ENCODE measurements around the gene IGSF21.

The IGSF21 gene

DNA sequence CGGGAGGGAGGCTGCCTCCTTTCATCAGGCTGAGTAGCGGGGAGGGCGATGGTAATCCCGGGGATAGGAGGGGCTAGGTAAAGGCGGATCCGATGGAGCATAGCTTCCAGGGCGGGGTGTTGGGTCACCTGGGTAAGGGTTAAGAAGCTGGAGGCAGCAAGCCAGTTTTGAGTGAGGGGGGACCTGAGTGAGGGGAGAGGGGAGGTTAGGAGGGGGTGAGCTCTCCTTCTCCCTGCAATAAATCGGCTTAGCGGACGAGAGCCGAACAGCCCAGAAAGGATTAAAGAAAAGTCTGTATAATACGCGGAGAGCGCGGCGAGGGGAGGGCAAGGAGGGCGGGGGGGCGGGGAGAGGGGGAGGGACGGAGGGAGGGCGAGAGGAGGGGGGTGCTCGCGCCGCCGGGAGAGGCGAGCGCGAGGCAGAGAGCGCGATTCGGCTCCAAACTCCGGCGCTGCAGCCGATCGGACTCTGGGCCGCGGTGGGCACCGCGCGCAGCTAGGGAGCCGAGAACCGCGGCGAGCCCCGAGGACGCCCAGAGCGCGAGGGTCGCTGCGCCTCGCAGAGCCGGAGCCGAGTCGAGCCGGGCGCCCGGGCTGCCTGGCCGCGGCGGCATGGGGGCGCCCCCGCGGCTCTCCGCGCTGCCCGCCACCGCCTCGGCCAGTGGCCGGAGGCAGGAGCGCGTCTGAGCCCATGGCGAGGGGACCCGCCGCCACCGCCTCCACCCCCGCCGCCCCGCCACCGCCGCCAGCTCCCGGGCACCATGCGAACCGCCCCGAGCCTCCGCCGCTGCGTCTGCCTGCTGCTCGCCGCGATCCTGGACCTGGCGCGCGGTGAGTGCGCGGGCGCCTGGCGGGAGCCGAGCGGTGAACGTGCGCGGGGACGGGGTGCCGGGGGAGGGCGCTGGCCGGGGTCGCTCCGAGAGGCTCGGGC lies at the start of gene IGSF21:
IGSF21 (plus strand) TSS at position 430 of the 930 bp plus-strand sequence; CDS start at position 761, 331 bp downstream.
- DNase-seq: no peak

DNA sequence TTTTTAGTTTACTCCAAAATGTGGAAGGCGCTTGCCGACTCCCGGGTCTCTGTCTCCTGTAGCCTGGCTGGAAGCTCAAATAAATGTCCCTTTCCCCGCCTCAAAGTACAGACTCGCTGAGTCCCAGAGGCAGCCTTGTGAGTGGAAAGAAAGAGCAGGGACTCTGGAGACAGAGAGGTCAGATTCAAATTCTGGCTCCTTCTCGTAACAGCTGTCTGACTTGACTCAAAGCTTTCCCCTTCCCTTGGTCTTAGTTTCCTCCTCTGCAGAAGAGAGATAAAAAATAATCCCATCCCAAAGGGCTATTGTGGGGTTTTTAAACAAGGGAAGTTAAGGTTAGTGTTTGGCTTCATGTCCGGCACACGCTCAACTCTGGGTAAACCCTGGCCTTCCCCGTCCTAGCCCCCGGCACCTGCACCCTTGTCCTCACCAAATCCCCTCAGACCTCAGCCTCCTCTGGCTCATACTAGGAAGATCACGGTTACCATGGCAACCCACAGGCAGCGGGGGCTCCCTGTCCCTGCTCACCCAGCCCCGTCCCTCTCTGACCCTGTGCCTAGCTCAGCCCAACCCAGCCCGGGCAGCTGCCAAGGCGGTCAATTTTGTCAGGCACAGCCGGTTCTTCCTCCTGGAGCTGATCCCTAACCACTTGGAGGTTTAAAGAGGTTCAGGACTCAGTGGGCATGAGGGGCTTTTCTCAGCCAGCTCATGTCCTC lies 49.2 kb upstream of the IGSF21 start:
- DNase-seq: no peak

GRCh38 chr1:18058981-18059605 lies 48.5 kb upstream of the IGSF21 start:
- DNase-seq: no peak

DNA sequence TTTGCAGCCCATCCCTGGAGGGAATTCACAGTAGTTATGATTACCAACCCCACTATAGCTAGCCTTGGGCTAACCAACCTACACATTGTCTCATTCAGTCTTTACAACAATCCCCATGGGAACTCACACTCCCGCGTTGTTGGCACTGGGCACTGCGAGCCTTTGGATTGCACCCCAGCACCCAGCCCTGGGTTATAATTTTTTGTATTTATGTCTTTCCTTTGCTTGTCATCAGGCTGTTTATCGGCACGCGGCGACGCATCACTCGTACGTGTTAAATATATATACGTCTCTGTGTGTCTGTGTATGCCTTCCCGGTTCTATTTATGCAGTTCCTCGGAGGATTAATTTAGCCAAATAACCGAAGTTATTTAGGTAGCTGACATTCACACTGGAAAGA lies 47.2 kb upstream of the IGSF21 start:
- DNase-seq: no peak

DNA sequence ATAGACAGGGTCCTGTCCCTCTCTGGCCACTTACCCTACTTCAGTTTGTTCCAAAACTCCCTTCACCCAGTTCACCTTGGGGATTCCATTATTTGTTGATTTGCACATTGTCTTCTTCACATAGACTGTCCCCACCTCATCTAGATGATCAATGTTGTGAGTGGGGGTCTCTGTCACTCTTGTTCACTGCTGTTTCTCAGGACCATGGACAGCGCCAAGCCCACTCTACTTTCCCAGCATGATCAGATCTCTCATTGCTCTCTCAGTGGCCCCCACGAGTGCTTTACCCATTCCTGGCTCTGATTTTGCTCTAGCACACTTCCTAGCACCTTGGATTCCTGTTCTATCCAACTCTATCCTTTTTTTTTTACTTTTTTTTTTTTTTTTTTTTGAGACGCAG lies 45.4 kb upstream of the IGSF21 start:
- DNase-seq: no peak

GRCh38 chr1:18064534-18064933 lies 43.1 kb upstream of the IGSF21 start:
- DNase-seq: no peak

GRCh38 chr1:18066576-18066975 lies 41.0 kb upstream of the IGSF21 start:
- DNase-seq: no peak

GRCh38 chr1:18069903-18070302 lies 37.7 kb upstream of the IGSF21 start:
- no peak for DNase-seq

GRCh38 chr1:18072066-18072465 lies 35.5 kb upstream of the IGSF21 start:
- no peak for DNase-seq

DNA sequence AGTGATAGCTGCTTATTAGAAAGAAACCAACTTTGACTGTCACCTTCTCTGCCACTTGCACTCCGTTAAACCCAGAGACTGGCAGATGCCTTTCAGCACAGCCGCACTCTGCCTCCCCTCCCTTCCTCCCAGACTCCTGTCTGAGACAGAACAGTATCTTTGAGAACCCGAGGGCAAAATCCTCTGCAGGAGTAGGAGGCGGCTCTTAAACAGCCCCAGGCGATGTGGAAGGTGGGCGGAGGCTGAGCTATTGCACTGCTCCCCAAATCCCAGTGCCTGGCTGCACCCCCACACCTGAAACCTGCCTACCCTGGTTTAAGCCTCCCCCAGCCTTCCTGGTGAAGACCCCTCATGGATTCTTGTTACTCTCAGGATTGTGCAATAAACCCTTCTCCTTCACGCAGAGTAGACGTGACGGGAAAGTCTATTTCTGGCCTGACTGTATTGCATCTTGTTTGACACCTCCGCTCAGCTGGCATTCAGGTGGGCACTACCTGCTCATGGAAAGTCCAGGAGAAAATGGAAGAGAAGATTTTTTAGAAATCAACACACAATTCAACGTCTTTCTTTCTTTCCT lies 34.4 kb upstream of the IGSF21 start:
- DNase-seq: no peak

GRCh38 chr1:18077657-18078215 lies 29.9 kb upstream of the IGSF21 start:
- no peak for DNase-seq

DNA sequence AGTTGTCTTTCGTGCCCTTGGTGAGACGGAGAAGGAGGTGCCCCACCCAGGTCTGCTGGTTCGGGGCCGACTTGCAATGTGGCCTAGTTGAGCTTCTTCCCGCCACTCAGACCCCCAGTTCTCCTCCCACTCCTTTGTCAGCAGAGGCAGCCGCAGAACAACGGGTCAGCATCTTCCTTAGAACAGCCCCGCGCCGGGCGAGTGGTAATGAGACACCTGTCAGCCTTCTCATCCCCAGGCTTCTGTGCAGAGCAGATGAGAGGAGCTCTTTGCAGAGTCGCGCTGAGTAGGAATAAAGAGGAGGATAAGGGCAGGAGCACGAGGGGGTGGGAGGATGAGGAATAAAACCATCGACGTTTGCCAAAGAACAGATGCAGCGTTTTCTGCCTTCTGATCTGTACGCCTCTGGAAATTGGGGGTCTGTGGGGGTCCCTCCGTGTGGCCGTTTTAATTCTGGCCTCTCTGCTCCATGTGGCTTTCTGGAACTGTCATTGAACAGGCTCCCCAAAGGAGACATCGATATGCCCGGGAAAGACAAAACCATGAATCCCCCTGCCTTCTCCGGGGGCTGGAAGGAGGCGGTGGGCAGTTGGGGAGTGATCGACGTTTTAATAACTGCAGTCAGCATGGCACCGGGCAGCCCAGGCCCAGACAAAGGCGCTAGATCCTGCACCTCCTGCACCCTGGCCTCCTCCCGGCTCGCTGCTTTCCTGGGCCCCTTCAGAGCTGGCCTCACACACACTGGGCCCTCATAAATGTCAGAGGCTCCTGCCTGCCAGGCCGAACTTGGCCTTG lies 27.5 kb upstream of the IGSF21 start:
- DNase-seq: no peak

DNA sequence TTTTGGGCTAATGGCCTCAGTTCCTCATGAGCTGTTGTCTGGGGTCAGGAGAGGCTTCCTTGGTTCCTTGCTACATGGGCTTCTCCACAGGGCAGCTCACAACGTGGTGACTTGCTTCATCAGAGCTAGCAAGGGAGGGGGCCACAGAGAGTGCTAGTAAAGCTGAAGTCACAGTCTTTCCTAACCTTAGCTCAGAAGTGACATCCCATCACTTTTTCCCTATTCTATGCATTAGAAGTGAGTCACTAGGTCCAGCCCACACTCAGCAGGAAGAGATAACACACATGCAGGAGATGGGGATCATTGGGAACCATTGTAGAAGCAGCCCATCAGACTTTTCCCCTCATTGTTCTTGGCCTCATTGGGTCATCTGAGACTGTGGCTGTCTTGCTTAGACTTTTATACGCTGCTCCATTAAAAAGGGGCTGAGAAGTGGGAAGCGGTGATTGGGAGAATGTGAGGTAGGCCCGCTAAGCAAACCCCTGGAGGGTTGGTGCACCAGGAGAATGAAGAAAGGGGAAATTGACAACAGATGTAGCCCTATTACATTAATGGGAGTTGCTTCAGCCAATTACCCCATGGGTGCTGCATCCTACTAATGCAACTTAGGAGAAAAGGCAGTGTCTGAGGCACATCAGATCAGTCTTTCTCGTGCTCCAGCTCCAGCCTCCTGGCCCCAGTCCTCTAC lies 22.1 kb upstream of the IGSF21 start:
- DNase-seq: no peak

DNA sequence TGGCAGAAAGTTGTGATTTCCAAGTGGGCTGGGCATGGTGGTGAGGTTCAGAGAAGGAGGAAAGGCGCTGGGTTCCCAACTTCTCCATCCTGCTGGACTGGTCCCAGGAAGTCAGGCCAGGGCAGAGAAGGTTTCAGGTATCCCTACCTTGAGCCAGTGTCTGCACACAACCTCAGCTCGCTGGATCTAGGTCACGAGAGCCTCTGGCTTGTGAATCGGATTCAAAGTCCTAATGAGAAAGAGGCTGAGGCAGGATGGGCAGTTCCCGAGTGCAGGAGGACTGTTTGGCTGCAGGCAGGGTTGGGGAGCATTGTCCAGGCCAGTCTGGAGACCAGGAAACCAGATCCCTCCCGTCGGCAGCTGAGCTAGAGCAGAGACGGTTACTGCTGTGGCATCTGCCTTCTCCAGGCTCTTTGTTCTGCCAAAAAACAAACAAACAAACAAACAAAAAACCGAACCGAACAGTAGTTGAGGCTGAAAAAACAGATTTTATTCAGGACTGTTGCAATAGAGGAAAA lies 19.5 kb upstream of the IGSF21 start:
- DNase-seq: no peak

- DNase-seq: no peak
These were observed 18.1 kb upstream of the IGSF21 start for GRCh38 chr1:18089488-18089887.

GRCh38 chr1:18090636-18091035 lies 17.0 kb upstream of the IGSF21 start:
- no peak for DNase-seq

DNA sequence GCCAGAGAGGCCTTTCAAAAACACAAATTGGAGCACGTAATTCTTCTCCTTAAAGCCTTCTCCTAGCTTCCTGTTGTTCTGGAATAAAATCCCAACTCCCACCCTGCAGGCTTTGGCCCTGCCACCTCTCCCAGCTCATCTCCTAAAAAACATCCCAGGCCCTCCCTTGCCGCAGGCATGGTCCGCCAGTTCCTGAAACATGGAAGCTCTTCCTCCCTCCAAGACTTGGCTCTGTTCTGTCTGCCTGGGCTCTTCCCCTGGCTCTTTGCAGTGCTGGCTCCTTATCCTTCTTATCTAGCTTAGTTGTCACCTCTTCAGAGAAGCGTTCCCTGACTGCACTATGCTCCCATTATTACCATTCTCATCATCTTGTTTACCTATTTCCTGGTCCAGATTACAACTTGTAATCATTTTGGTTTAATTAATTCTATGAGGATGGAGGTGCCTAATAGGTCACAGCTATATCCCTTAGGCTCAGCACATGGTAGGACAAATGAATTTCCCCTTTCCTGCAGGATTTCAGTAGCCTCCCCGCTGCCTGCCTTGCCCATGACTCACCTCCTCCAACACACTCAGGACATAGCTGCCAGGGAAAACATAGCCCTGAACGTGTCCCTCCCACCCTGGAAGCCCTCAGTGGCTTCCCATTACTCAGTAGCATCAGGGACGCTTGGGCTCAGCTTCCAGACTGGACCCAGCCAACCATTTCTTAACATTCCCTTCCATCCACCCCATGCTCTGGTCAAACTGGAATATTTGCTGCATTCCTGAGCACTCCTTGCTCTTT lies 15.7 kb upstream of the IGSF21 start:
- DNase-seq: no peak

GRCh38 chr1:18093193-18093592 lies 14.4 kb upstream of the IGSF21 start:
- DNase-seq: no peak

- no peak for DNase-seq
These were observed 14.0 kb upstream of the IGSF21 start for GRCh38 chr1:18093646-18094045.

- DNase-seq: no peak
These were observed 13.5 kb upstream of the IGSF21 start for GRCh38 chr1:18094096-18094495.
